Esophagus squamous epithelium (tissue), 5 donors: ENCODE results near the gene USF2. TPM values are rescaled to one million over a fixed set of nuclear protein-coding genes. Genes with fewer than 3 reads are reported as not detected.

Experiments used
- DNase-seq: peaks from one replicate; lab custom pipeline; 2025; lab: John Stamatoyannopoulos, UW
- H3K27ac ChIP-seq, 4 donors: fragments of 200-600 bp; sonication (generic); one replicate each; pipeline ENCODE4 v1.5.1; 2016 to 2019; ENCODE audit warnings: mild to moderate bottlenecking in 1 of 4
- H3K27me3 ChIP-seq, 4 donors: fragments of 200-600 bp; sonication (generic); 1 replicate in 3 of 4; 2 replicates in 1 of 4; pipeline versions ENCODE4 v1.5.1 to v1.6.0; 2017 to 2021; ENCODE audit warnings: antibody characterized with exemption in 1 of 4
- H3K36me3 ChIP-seq, 3 donors: fragments of 200-600 bp; sonication (generic); one replicate each; pipeline ENCODE4 v1.5.1; 2016 to 2019
- H3K4me1 ChIP-seq, 3 donors: fragments of 200-600 bp; sonication (generic); one replicate each; pipeline ENCODE4 v1.5.1; 2017 to 2019
- H3K4me3 ChIP-seq, 4 donors: fragments of 200-600 bp; sonication (generic); 1 replicate in 3 of 4; 2 replicates in 1 of 4; pipeline ENCODE4 v1.5.1; 2016 to 2019; ENCODE audit warnings: mild to moderate bottlenecking in 2 of 4, moderate library complexity in 1 of 4
- H3K9me3 ChIP-seq, 3 donors: fragments of 200-600 bp; sonication (generic); one replicate each; pipeline ENCODE4 v1.5.1; 2016 to 2019
- CTCF ChIP-seq, 6 experiments: fragments of 450-650 bp in 4 of 6; fragments of 200-600 bp in 2 of 6; sonication (generic) in 2 of 6; IDR thresholded peaks; one replicate each; pipeline ENCODE4 v1.5.1; 2016 to 2019; ENCODE audit warnings: antibody characterized with exemption in 6 of 6, mild to moderate bottlenecking in 4 of 6, moderate library complexity in 4 of 6
- POLR2A ChIP-seq, 4 donors: fragments of 450-650 bp; IDR thresholded peaks; one replicate each; pipeline ENCODE4 v1.6.1; 2017; ENCODE audit warnings: antibody characterized with exemption in 4 of 4, mild to moderate bottlenecking in 4 of 4, moderate library complexity in 3 of 4
- WGBS, 2 donors: methylation state at CpG; one replicate each; pipeline ENCODE4 v1.1.5; 2018; 5-methylcytosine and 5-hydroxymethylcytosine counted together
- intact Hi-C: fragments of 100-400 bp; cut with DNase I; formaldehyde crosslinking; loops from one replicate; pipeline ENCODE4 v1.15.0; 2022
- total RNA-seq, 4 donors: library from RNA; depleted of rRNA; stranded (reverse); fragments of >200 nt; gene quantifications; one replicate each; pipeline ENCODE4 v1.1.0, GENCODE V29; 2016
- donor health status: DM: yes; HTN: yes; CAD: no.

USF2 gene
- total RNA-seq, 4 donors from 2014 or later = 56.1 to 79.7 (median 59.0) TPM

DNA sequence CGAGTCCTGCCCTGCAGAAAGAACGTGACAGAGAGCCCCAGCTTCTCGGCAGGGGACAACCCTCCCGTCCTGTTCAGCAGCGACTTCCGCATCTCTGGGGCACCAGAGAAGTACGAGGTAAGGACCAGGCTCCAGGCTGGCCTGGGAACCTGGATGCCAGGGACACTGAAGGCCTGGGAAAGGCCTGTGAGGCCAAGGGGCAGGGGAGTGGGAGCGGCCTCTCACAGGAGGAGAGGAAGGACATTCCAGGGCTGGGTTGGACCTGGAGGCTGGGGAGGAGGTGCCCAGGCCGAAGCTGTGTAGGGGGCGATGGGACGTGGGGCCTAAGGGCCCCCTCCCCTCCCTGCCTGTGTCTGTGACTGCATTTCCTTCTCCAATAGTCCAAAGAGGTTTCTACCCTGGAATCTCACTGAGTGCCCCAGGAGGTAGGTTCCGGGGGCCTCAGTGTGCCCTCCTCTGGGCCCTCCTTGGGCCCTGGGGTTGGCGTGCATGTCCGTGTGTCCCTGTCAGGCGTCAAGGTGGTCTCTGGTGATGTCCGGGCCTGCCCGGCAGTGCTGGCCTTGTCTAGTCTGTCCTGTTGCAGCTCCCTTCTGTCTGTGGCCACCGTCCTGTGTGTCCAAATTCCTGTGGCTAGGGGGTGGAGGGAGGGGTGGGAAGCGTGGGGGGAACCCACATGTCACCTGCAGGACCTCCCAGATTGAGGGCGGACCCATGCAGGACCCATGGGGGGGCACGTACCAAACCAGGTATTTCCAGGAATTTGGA, 43.3 kb downstream of the USF2 start:
- H3K9me3 ChIP-seq = no peaks in the 10 kb centered on the region
- H3K27ac ChIP-seq = no peak overlapping the region
- no peak for DNase-seq
- WGBS, 2 donors = 81 to 87% methylated on average over 7 to 11 of the region's 21 CpGs
- intact Hi-C loops = no loop called here
- H3K4me3 ChIP-seq = no peak overlapping the region
- no peaks in the 10 kb centered on the region for H3K36me3 ChIP-seq
- H3K27me3 ChIP-seq = peaks cover 0 to 47% (median 0%) of the 10 kb centered on the region in 4 donors
- no peaks in the 10 kb centered on the region for H3K4me1 ChIP-seq
- TF ChIP-seq POLR2A (IDR thresholded peaks at IDR 0.05) (no peak), CTCF (IDR thresholded peaks at IDR 0.05) (no peak)

GRCh38 chr19:35313587-35313986, 44.8 kb downstream of the USF2 start:
- 44 to 46% methylated on average over 6 of the region's 7 CpGs for WGBS, 2 donors
- no peaks in the 10 kb centered on the region for H3K9me3 ChIP-seq
- H3K4me1 ChIP-seq = peaks cover 0 to 3% (median 0%) of the 10 kb centered on the region in 3 donors
- DNase-seq = no peak
- H3K4me3 ChIP-seq = no peak overlapping the region
- H3K27ac ChIP-seq = no peak overlapping the region
- H3K27me3 ChIP-seq = peaks cover 0 to 41% (median 0%) of the 10 kb centered on the region in 4 donors
- no peaks in the 10 kb centered on the region for H3K36me3 ChIP-seq
- TF ChIP-seq CTCF (IDR thresholded peaks at IDR 0.05) = no peak
- no peak for TF ChIP-seq POLR2A (IDR thresholded peaks at IDR 0.05)
- intact Hi-C loops = no loop called here

DNA sequence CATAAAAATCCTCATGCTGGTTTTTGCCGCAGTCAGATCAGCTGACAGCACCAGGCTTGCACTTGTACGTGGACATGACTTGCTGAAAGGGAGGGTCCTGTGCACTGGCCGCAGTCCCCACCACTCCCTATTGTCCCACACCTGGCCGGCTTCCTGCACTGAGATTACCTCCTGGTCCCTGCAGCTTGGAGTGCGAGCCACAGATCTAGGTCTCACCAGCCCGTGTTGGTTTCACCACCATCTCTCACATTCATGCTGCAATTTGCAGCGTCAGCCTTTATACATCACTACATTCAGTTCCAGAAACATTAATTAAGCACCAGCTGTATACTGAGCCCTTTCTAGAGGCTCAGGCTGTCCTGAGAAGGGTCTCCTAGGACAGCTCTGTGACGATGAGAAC, 45.3 kb downstream of the USF2 start:
- Histone ChIP-seq H3K4me3 (no peak overlapping the region), H3K27ac (no peak overlapping the region), H3K27me3 (peaks cover 0 to 41% (median 0%) of the 10 kb centered on the region in 4 donors), H3K9me3 (no peaks in the 10 kb centered on the region), H3K4me1 (peaks cover 0 to 7% (median 0%) of the 10 kb centered on the region in 3 donors), H3K36me3 (no peaks in the 10 kb centered on the region)
- WGBS, 2 donors = 66 to 90% methylated on average over 5 to 7 of the region's 8 CpGs
- no peak for DNase-seq
- intact Hi-C loops = no loop called here
- no peak for TF ChIP-seq CTCF (IDR thresholded peaks at IDR 0.05)
- TF ChIP-seq POLR2A (IDR thresholded peaks at IDR 0.05) = no peak

- intact Hi-C loops = no loop called here
- Histone ChIP-seq H3K27ac (no peak overlapping the region), H3K27me3 (peaks cover 0 to 34% (median 0%) of the 10 kb centered on the region in 4 donors), H3K4me1 (peaks cover 0 to 14% (median 5%) of the 10 kb centered on the region in 3 donors), H3K9me3 (no peaks in the 10 kb centered on the region), H3K4me3 (no peak overlapping the region), H3K36me3 (no peaks in the 10 kb centered on the region)
- TF ChIP-seq CTCF (IDR thresholded peaks at IDR 0.05) = no peak
- TF ChIP-seq POLR2A (IDR thresholded peaks at IDR 0.05) = no peak
- DNase-seq = no peak
- 63 to 66% methylated on average over 8 of the region's 10 CpGs for WGBS, 2 donors
Measured at GRCh38 chr19:35314858-35315470, 46.2 kb downstream of the USF2 start.

DNA sequence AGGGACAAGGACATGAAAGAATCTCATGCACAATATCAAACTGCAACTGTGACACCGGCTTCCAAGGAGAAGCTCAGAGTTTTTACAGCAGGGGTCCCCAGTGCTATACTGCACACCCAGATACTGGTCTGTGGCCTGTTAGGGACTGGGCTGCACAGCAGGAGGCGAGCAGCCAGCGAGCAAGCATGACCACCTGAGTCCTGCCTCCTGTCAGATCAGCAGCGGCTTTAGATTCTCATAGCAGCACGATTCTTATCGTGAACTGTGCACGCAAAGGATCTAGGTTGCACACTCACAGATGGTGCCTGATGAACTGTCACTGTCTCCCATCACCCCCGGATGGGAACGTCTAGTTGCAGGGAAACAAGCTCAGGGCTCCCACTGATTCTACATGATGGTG, 47.1 kb downstream of the USF2 start:
- 64 to 80% methylated on average over 5 to 6 of the region's 9 CpGs for whole genome bisulfite sequencing, 2 donors
- intact Hi-C loops = no loop called here
- Histone ChIP-seq H3K27ac (no peak overlapping the region), H3K4me1 (peaks cover 2 to 22% (median 5%) of the 10 kb centered on the region in 3 donors), H3K9me3 (no peaks in the 10 kb centered on the region), H3K27me3 (peaks cover 0 to 34% (median 0%) of the 10 kb centered on the region in 4 donors), H3K36me3 (no peaks in the 10 kb centered on the region), H3K4me3 (no peak overlapping the region)
- no peak for TF ChIP-seq POLR2A (IDR thresholded peaks at IDR 0.05)
- TF ChIP-seq CTCF (IDR thresholded peaks at IDR 0.05) = no peak
- no peak for DNase-seq
